ENCODE data around the gene FAM53B. TPM values are rescaled to one million over a fixed set of nuclear protein-coding genes. Genes with fewer than 3 reads are reported as not detected.

Gene FAM53B
- total and polyA plus RNA-seq, 8 donors, result 12.8 to 34.6 (median 23.0) TPM

DNA sequence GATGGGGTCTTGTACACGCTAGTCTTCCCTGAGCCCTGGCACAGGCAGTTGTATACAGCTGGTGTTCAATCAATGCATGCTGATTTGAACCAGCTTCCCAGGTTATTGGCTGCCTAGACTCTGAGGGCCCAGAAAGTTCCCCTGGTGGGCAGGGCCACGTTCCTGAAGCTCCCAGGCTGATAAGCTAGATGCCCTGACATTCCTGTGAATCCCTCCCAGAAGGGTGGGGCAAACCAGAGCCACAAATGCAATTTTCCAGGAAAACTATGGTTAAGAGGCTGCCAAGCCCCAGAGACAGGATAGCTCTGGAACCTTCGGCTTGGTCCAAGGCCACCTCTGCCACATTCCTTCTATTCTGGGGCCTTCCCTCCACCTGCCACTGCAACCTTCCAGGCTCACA lies 78.2 kb downstream of the FAM53B start:
- H3K4me3 ChIP-seq, result no peak overlapping the region
- peak; percentile 28 for ATAC-seq
- intact Hi-C loops (cut with DNase I), result no loop called here
- no peak for DNase-seq
- no peak overlapping the region for H3K27ac ChIP-seq
- TF ChIP-seq, protein P1, sequence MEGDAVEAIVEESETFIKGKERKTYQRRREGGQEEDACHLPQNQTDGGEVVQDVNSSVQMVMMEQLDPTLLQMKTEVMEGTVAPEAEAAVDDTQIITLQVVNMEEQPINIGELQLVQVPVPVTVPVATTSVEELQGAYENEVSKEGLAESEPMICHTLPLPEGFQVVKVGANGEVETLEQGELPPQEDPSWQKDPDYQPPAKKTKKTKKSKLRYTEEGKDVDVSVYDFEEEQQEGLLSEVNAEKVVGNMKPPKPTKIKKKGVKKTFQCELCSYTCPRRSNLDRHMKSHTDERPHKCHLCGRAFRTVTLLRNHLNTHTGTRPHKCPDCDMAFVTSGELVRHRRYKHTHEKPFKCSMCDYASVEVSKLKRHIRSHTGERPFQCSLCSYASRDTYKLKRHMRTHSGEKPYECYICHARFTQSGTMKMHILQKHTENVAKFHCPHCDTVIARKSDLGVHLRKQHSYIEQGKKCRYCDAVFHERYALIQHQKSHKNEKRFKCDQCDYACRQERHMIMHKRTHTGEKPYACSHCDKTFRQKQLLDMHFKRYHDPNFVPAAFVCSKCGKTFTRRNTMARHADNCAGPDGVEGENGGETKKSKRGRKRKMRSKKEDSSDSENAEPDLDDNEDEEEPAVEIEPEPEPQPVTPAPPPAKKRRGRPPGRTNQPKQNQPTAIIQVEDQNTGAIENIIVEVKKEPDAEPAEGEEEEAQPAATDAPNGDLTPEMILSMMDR (IDR thresholded peaks at IDR 0.05), result no peak
- peaks cover 0 to 20% of the 10 kb centered on the region in 2 donors for H3K36me3 ChIP-seq
- no peaks in the 10 kb centered on the region for H3K9me3 ChIP-seq
- no peaks in the 10 kb centered on the region for H3K27me3 ChIP-seq
- peaks cover 20 to 48% of the 10 kb centered on the region in 2 donors for H3K4me1 ChIP-seq

DNA sequence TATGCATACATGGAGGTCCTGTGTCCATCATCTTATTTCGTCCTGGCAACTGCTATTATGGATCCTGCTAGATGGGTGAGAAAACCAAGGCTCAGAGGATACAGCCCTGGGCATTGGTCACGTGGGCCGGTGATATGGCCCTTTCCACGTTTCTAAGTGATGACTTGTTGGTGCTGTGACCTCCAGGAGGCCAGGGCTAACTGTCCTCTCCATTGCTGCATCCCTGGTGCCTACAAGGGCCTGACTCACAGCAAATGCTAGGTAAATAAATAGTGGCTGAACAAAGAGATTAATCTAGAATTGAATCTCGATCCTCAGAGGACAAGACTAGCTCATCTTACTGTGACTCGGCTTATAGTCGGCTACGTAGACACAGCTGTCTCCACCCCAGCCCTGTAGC lies 78.6 kb downstream of the FAM53B start:
- peaks cover 0 to 20% of the 10 kb centered on the region in 2 donors for H3K36me3 ChIP-seq
- H3K4me1 ChIP-seq, result peaks cover 20 to 48% of the 10 kb centered on the region in 2 donors
- TF ChIP-seq, protein P1 (IDR thresholded peaks at IDR 0.05), result no peak
- intact Hi-C loops (cut with DNase I), result no loop called here
- no peak for DNase-seq
- ATAC-seq, result no peak
- H3K9me3 ChIP-seq, result no peaks in the 10 kb centered on the region
- no peak overlapping the region for H3K4me3 ChIP-seq
- H3K27ac ChIP-seq, result no peak overlapping the region
- no peaks in the 10 kb centered on the region for H3K27me3 ChIP-seq

DNA sequence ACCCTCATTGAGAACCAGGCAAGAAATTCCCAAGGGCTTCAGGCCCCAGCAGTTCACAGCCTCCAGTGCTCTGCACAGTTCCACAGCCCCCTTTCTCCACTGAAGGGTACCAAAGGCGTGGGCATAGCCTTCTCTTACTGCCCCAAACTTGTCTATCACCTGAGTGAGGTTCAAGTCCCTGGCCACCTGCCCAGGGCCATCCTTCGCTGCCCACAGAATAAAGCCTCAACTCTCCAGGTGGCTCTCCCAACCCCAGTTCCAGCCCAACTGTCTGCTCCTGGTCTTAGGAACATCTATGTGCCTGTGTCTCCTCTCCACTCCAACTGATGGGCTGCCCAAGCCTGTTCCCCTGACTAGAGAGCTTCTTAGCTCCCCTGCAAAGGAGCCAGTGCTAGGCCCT lies 79.1 kb downstream of the FAM53B start:
- no peak for ATAC-seq
- intact Hi-C loops (cut with DNase I), result no loop called here
- Histone ChIP-seq H3K36me3 (peaks cover 0 to 20% of the 10 kb centered on the region in 2 donors), H3K4me1 (peaks cover 20 to 48% of the 10 kb centered on the region in 2 donors), H3K9me3 (no peaks in the 10 kb centered on the region), H3K27me3 (no peaks in the 10 kb centered on the region), H3K4me3 (no peak overlapping the region), H3K27ac (no peak overlapping the region)
- TF ChIP-seq, protein P1 (IDR thresholded peaks at IDR 0.05), result no peak
- DNase-seq, result no peak

DNA sequence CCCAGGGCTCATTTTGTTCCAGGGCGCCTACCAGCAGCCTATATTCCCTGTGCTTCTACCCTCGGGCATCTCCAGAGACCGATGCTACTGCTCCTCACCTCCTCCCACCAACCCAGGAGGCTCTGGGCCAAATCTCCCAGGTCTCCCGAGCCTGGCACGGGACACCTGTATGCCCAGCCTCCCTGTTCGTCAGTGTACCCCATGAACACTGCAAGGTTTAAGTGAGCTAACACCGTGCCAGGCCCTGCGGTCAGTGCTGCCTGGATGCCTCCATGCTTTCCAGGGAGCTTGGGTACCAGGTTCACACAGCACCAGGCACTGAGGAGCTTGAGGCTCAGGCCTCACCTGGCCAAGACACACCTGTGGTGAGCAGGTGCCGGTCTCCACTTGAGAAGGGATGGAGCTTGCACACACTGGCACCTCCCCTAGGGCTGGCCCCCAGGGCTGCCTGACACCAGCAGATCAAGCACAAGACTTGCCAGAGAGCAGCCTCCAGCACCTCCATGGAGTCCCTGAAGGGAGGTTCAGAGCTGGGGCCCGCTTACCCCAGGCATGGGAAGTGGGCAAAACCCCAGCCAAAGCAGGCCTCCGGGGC lies 80.3 kb downstream of the FAM53B start:
- TF ChIP-seq, protein P1 (IDR thresholded peaks at IDR 0.05), result no peak
- Histone ChIP-seq H3K27ac (no peak overlapping the region), H3K4me1 (peaks cover 19 to 47% of the 10 kb centered on the region in 2 donors), H3K9me3 (no peaks in the 10 kb centered on the region), H3K27me3 (no peaks in the 10 kb centered on the region), H3K36me3 (peaks cover 0 to 20% of the 10 kb centered on the region in 2 donors), H3K4me3 (no peak overlapping the region)
- DNase-seq (peak in 1 of 4 donors; percentile 58), ATAC-seq (no peak)
- intact Hi-C loops (cut with DNase I), result no loop called here

DNA sequence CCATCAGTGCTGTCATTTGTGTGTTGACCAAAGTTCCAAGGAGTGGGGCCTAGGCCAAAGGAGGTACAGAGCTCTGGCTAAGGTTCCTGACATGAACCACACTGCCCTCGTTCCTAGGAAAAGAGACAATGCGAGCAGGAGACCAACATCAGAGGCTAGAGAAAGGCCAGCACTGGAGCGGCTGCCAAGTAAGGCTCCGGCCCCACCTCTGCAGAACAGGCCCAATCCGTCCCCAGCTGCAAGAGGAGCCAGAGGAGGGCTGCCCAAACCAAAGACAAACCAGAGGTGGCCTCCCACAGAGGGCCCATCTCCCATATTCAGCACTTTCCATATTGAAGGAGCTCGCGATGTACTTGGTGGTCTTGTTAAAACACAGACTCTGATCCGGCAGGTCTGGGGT lies 81.0 kb downstream of the FAM53B start:
- Histone ChIP-seq H3K27ac (no peak overlapping the region), H3K9me3 (no peaks in the 10 kb centered on the region), H3K36me3 (peaks cover 0 to 20% of the 10 kb centered on the region in 2 donors), H3K4me3 (no peak overlapping the region), H3K27me3 (no peaks in the 10 kb centered on the region), H3K4me1 (peaks cover 13 to 47% of the 10 kb centered on the region in 2 donors)
- DNase-seq, result peak in 1 of 4 donors; percentile 26
- intact Hi-C loops (cut with DNase I), result no loop called here
- no peak for ATAC-seq
- TF ChIP-seq, protein P1 (IDR thresholded peaks at IDR 0.05), result no peak
